HG03060 (cell line): Measurements from ENCODE around the gene POLR1B.

Source experiments
- ATAC-seq: cut with Tn5 transposase; IDR thresholded peaks from one replicate; pipeline ENCODE4 v1.9.1; 2021; ENCODE audit warnings: low read depth, moderate number of reproducible peaks; ENCODE audit not compliant: unreplicated experiment

POLR1B gene

GRCh38 chr2:112625474-112626114, 83.3 kb downstream of the POLR1B start:
- no peak for ATAC-seq

- no peak for ATAC-seq
Observed at GRCh38 chr2:112626604-112627059, 84.4 kb downstream of the POLR1B start.
